Measurements from ENCODE around the gene HDGFL1. TPM values are rescaled to one million over a fixed set of nuclear protein-coding genes. Genes with fewer than 3 reads are reported as not detected.

Gene HDGFL1
- total RNA-seq, 2 donors from 2014 or later, result not detected

DNA sequence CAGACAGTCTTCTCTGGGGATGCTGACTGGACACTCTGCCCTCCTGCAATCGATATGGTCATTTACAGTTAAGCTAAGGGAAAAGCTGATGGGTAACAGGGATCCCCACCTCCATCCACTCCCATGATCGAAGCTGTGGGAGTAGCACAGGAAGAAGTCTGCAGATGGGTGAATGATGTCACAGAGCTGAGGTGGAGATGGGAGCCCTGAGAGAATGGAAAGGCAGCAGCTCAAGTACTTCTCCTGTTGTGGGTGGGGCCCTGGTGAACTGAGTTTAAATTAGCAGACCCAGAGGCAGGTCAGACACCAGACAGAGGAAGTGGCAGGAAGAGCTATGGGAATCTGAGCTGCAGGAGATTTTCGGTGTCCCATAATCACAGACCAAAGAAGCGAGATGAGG lies 29.0 kb downstream of the HDGFL1 start:
- Histone ChIP-seq H3K9me3 (no peaks in the 10 kb centered on the region), H3K36me3 (no peaks in the 10 kb centered on the region), H3K27ac (no peak overlapping the region), H3K4me3 (no peak overlapping the region), H3K4me1 (ENCODE audit: control insufficient read depth in 1 of 2, low read depth in 2 of 2) (no peaks in the 10 kb centered on the region), H3K27me3 (replicated peaks; ENCODE audit: insufficient read depth) (no peaks in the 10 kb centered on the region)
- ATAC-seq (ENCODE audit: insufficient number of reproducible peaks, low FRiP score, low read depth) (no peak), DNase-seq (ENCODE audit: low spot score) (no peak)
- TF ChIP-seq, protein P1, sequence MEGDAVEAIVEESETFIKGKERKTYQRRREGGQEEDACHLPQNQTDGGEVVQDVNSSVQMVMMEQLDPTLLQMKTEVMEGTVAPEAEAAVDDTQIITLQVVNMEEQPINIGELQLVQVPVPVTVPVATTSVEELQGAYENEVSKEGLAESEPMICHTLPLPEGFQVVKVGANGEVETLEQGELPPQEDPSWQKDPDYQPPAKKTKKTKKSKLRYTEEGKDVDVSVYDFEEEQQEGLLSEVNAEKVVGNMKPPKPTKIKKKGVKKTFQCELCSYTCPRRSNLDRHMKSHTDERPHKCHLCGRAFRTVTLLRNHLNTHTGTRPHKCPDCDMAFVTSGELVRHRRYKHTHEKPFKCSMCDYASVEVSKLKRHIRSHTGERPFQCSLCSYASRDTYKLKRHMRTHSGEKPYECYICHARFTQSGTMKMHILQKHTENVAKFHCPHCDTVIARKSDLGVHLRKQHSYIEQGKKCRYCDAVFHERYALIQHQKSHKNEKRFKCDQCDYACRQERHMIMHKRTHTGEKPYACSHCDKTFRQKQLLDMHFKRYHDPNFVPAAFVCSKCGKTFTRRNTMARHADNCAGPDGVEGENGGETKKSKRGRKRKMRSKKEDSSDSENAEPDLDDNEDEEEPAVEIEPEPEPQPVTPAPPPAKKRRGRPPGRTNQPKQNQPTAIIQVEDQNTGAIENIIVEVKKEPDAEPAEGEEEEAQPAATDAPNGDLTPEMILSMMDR (IDR thresholded peaks at IDR 0.05), result no peak

DNA sequence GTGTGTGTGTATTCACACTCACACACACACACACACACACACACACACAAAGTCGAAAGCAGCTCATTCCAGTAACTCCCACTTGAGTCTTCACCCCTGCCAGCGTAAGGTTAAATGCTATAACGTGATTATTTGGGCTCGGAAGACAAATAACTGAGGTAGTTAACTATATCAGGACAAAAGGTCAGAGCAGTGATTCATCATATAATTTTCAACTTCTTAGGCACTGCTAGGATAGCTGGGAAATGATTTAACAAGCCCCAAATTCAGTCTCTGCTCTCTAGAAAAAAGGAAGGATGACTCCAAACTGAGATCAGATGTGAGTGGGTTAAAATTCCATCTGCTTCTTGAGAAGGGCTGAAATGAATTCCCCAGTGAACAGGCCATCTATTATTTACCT lies 30.7 kb downstream of the HDGFL1 start:
- DNase-seq (ENCODE audit: low spot score) (no peak), ATAC-seq (ENCODE audit: insufficient number of reproducible peaks, low FRiP score, low read depth) (no peak)
- Histone ChIP-seq H3K9me3 (no peaks in the 10 kb centered on the region), H3K27me3 (replicated peaks; ENCODE audit: insufficient read depth) (no peaks in the 10 kb centered on the region), H3K4me1 (ENCODE audit: control insufficient read depth in 1 of 2, low read depth in 2 of 2) (no peaks in the 10 kb centered on the region), H3K4me3 (no peak overlapping the region), H3K27ac (no peak overlapping the region), H3K36me3 (no peaks in the 10 kb centered on the region)
- TF ChIP-seq, protein P1 (IDR thresholded peaks at IDR 0.05), result no peak

DNA sequence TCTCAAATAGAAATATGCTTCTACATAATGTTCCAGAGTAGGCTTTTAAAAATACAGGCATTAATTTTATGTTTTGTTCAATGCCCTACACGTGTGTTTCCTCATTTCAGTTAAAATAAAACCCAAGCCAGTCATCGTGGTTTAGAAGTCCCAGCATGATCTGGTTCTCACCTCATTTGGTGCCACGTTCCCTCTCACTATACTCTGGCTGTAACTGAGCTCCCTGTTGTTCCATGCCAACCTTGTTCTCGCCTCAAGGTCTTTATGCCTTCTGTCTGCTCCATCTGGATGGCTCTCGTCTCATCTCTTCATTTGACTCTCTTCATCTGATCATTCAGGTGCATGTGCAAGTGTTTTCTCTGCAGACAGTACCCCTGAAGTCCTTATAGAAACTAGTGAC lies 32.6 kb downstream of the HDGFL1 start:
- TF ChIP-seq, protein P1 (IDR thresholded peaks at IDR 0.05), result no peak
- DNase-seq (ENCODE audit: low spot score), result no peak
- no peaks in the 10 kb centered on the region for H3K4me1 ChIP-seq (ENCODE audit: control insufficient read depth in 1 of 2, low read depth in 2 of 2)
- H3K27ac ChIP-seq, result no peak overlapping the region
- no peak overlapping the region for H3K4me3 ChIP-seq
- no peaks in the 10 kb centered on the region for H3K36me3 ChIP-seq
- no peaks in the 10 kb centered on the region for H3K27me3 ChIP-seq (replicated peaks; ENCODE audit: insufficient read depth)
- no peak for ATAC-seq (ENCODE audit: insufficient number of reproducible peaks, low FRiP score, low read depth)
- no peaks in the 10 kb centered on the region for H3K9me3 ChIP-seq

DNA sequence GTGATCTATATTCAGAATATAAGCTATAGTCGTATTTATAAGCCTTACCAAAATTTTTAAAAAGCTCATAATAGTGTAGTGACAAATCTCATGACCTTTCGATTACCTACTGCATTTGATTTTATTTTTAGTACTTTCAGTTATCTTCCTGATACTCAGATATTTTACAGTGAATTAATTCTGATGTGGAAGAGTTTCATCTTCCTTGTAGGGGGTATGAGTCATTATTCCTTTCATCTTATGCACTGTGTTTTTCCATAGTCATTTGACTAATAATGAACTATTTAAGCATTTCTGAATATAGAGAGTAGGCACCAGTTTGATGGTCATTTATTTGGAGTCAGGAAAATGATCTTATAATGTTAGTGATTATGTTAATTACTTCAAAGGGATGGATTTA lies 36.4 kb downstream of the HDGFL1 start:
- no peak overlapping the region for H3K27ac ChIP-seq
- no peaks in the 10 kb centered on the region for H3K27me3 ChIP-seq (replicated peaks; ENCODE audit: insufficient read depth)
- TF ChIP-seq, protein P1 (IDR thresholded peaks at IDR 0.05), result no peak
- H3K36me3 ChIP-seq, result no peaks in the 10 kb centered on the region
- ATAC-seq (ENCODE audit: insufficient number of reproducible peaks, low FRiP score, low read depth) (no peak), DNase-seq (ENCODE audit: low spot score) (no peak)
- H3K4me1 ChIP-seq (ENCODE audit: control insufficient read depth in 1 of 2, low read depth in 2 of 2), result no peaks in the 10 kb centered on the region
- H3K4me3 ChIP-seq, result no peak overlapping the region
- no peaks in the 10 kb centered on the region for H3K9me3 ChIP-seq

DNA sequence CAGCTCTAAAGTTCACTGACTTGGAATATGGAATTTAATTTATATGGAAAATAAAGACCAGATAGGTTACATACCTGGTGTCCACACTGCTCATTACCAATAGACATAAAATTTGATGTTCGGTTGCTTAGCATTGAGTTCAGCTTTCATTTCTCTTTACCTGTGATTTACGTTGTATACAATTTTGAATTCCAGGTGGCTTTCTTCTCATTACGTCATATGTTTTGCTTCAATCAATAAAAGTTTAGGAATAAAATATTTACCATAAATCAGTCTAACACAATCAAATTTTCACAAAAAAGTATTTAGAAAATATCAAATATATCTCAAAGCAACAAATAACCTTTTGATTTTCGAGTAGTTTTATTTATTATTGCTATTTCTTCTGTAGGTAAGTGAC lies 40.8 kb downstream of the HDGFL1 start:
- Histone ChIP-seq H3K9me3 (no peaks in the 10 kb centered on the region), H3K4me1 (ENCODE audit: control insufficient read depth in 1 of 2, low read depth in 2 of 2) (peaks cover 18 to 31% of the 10 kb centered on the region in 2 donors), H3K4me3 (no peak overlapping the region), H3K27me3 (replicated peaks; ENCODE audit: insufficient read depth) (no peaks in the 10 kb centered on the region), H3K27ac (no peak overlapping the region), H3K36me3 (no peaks in the 10 kb centered on the region)
- ATAC-seq (ENCODE audit: insufficient number of reproducible peaks, low FRiP score, low read depth), result no peak
- no peak for DNase-seq (ENCODE audit: low spot score)
- TF ChIP-seq, protein P1 (IDR thresholded peaks at IDR 0.05), result no peak
